MM.1S (cell line): ENCODE data around the gene JPH3.

Source experiments
- DNase-seq: peaks from one replicate; pipeline ENCODE4 v3.0.0-alpha.2; 2015
- H2AFZ ChIP-seq: fragments of 300-600 bp; sonication (generic); 2 replicates; pipeline ENCODE4 v1.6.0; 2016; ENCODE audit warnings: antibody characterized with exemption, low read length
- H3F3A ChIP-seq: fragments of 300-600 bp; sonication (generic); 2 replicates; pipeline ENCODE4 v1.6.1; 2016; ENCODE audit warnings: mild to moderate bottlenecking, antibody characterized with exemption, low read length, moderate library complexity, mixed read lengths; ENCODE audit not compliant: insufficient read depth
- H3K27ac ChIP-seq: fragments of 300-600 bp; sonication (generic); 2 replicates; pipeline ENCODE4 v1.5.1; 2016; ENCODE audit warnings: mild to moderate bottlenecking, low read length
- H3K27me3 ChIP-seq: fragments of 300-600 bp; sonication (generic); replicated peaks from 2 replicates; pipeline ENCODE4 v1.6.0; 2016; ENCODE audit warnings: low read length; ENCODE audit not compliant: insufficient read depth
- H3K36me3 ChIP-seq: fragments of 300-600 bp; sonication (generic); replicated peaks from 2 replicates; pipeline ENCODE4 v1.6.1; 2016; ENCODE audit warnings: mild to moderate bottlenecking, low read length, mixed read lengths; ENCODE audit not compliant: insufficient read depth
- H3K4me1 ChIP-seq: fragments of 300-600 bp; sonication (generic); 2 replicates; pipeline ENCODE4 v1.6.1; 2016; ENCODE audit warnings: low read length, mixed read lengths
- H3K4me2 ChIP-seq: fragments of 300-600 bp; sonication (generic); 2 replicates; pipeline ENCODE4 v1.6.0; 2016; ENCODE audit warnings: low read depth, low read length
- H3K4me3 ChIP-seq: fragments of 300-600 bp; sonication (generic); 2 replicates; pipeline ENCODE4 v1.5.1; 2016; ENCODE audit warnings: low read length, mixed read lengths
- H3K79me2 ChIP-seq: fragments of 300-600 bp; sonication (generic); 2 replicates; pipeline ENCODE4 v1.6.1; 2016; ENCODE audit warnings: mixed run types, low read length, mixed read lengths
- H3K9ac ChIP-seq: fragments of 300-600 bp; sonication (generic); 2 replicates; pipeline ENCODE4 v1.6.1; 2016; ENCODE audit warnings: low read length, mixed read lengths
- H3K9me2 ChIP-seq: fragments of 300-600 bp; sonication (generic); replicated peaks from 2 replicates; pipeline ENCODE4 v1.6.1; 2016; ENCODE audit warnings: mild to moderate bottlenecking, low read length, mixed read lengths; ENCODE audit not compliant: insufficient read depth
- H3K9me3 ChIP-seq: fragments of 300-600 bp; sonication (generic); replicated peaks from 2 replicates; pipeline ENCODE4 v1.6.1; 2016; ENCODE audit warnings: mild to moderate bottlenecking, low read length, mixed read lengths; ENCODE audit not compliant: insufficient read depth
- H4K20me1 ChIP-seq: fragments of 300-600 bp; sonication (generic); 2 replicates; pipeline ENCODE4 v1.6.1; 2016; ENCODE audit warnings: mild to moderate bottlenecking, low read length, moderate library complexity, mixed read lengths; ENCODE audit not compliant: insufficient read depth
- CTCF ChIP-seq: fragments of 300-600 bp; sonication (generic); IDR thresholded peaks from 2 replicates; pipeline ENCODE4 v1.5.1; 2016; ENCODE audit warnings: antibody characterized with exemption, low read length, mixed read lengths
- EZH2 ChIP-seq: fragments of 300-600 bp; sonication (generic); optimal IDR thresholded peaks from 2 replicates; pipeline ENCODE3; 2017; ENCODE audit warnings: low read depth, mild to moderate bottlenecking, antibody characterized with exemption, low read length, mixed read lengths
- EZH2phosphoT487 ChIP-seq: fragments of 300-600 bp; sonication (generic); IDR thresholded peaks from 2 replicates; pipeline ENCODE4 v1.6.1; 2018; ENCODE audit warnings: antibody characterized with exemption, low read length

Gene JPH3

GRCh38 chr16:87695534-87695933 lies 93.2 kb downstream of the JPH3 start:
- Histone ChIP-seq H3K4me2 (no peak overlapping the region), H4K20me1 (no peaks in the 10 kb centered on the region), H3K9me2 (no peaks in the 10 kb centered on the region), H3K9me3 (no peaks in the 10 kb centered on the region), H3K4me3 (no peak overlapping the region), H3K4me1 (no peaks in the 10 kb centered on the region), H2AFZ (no peak overlapping the region), H3K9ac (no peak overlapping the region), H3K27me3 (no peaks in the 10 kb centered on the region), H3K27ac (no peak overlapping the region), H3K79me2 (no peaks in the 10 kb centered on the region), H3F3A (no peaks in the 10 kb centered on the region), H3K36me3 (no peaks in the 10 kb centered on the region)
- no peak for DNase-seq
- TF ChIP-seq EZH2phosphoT487 (no peak), CTCF (no peak), EZH2 (no peak)

- H4K20me1 ChIP-seq: no peaks in the 10 kb centered on the region
- no peaks in the 10 kb centered on the region for H3F3A ChIP-seq
- no peaks in the 10 kb centered on the region for H3K9me3 ChIP-seq
- no peaks in the 10 kb centered on the region for H3K36me3 ChIP-seq
- no peak for DNase-seq
- no peak overlapping the region for H3K4me3 ChIP-seq
- H3K4me2 ChIP-seq: no peak overlapping the region
- no peaks in the 10 kb centered on the region for H3K9me2 ChIP-seq
- TF ChIP-seq CTCF (no peak), EZH2phosphoT487 (no peak), EZH2 (no peak)
- H3K4me1 ChIP-seq: no peaks in the 10 kb centered on the region
- H2AFZ ChIP-seq: no peak overlapping the region
- H3K9ac ChIP-seq: no peak overlapping the region
- H3K27me3 ChIP-seq: no peaks in the 10 kb centered on the region
- H3K79me2 ChIP-seq: no peaks in the 10 kb centered on the region
- no peak overlapping the region for H3K27ac ChIP-seq
Observed at GRCh38 chr16:87696726-87697125, 94.4 kb downstream of the JPH3 start.

GRCh38 chr16:87697256-87697655 lies 94.9 kb downstream of the JPH3 start:
- Histone ChIP-seq H3K36me3 (no peaks in the 10 kb centered on the region), H3K79me2 (no peaks in the 10 kb centered on the region), H3K9ac (no peak overlapping the region), H3F3A (no peaks in the 10 kb centered on the region), H3K27ac (no peak overlapping the region), H2AFZ (no peak overlapping the region), H3K9me3 (no peaks in the 10 kb centered on the region), H3K27me3 (no peaks in the 10 kb centered on the region), H3K4me1 (no peaks in the 10 kb centered on the region), H3K9me2 (no peaks in the 10 kb centered on the region), H3K4me2 (no peak overlapping the region), H3K4me3 (no peak overlapping the region), H4K20me1 (no peaks in the 10 kb centered on the region)
- TF ChIP-seq EZH2phosphoT487 (no peak), EZH2 (no peak), CTCF (no peak)
- DNase-seq: no peak
